Activated CD8-positive, alpha-beta T cell treated with anti-CD3 and anti-CD28 coated beads, Interleukin-2, amount 10 ng/mL, durations not matched to agents 7 days and 5 days (primary cell): ENCODE measurements around the gene CORO6. TPM values are rescaled to one million over a fixed set of nuclear protein-coding genes. Genes with fewer than 3 reads are reported as not detected.

Experiments used
- ATAC-seq: fragments of 150-1000 bp; cut with Tn5 transposase; one replicate; pipeline ENCODE4 v1.10.0; 2021; ENCODE audit warnings: moderate library complexity
- CTCF ChIA-PET: fragments of 350-600 bp; sonication (Branson Sonifier 250); formaldehyde crosslinking; loops from one replicate; lab custom pipeline; 2021; ENCODE audit warnings: antibody characterized with exemption; lab: Charles Lee
- POLR2A ChIA-PET: fragments of 350-600 bp; sonication (Branson Sonifier 250); formaldehyde crosslinking; loops from one replicate; lab custom pipeline; 2021; ENCODE audit warnings: antibody characterized with exemption; lab: Charles Lee
- DNase-seq: peaks from one replicate; pipeline ENCODE4 v3.0.0-alpha.2; 2020
- H3K27ac Mint-ChIP-seq: one replicate; pipeline ENCODE4 v1.8.0; 2021; ENCODE audit warnings: mild to moderate bottlenecking, mixed read lengths
- H3K27me3 Mint-ChIP-seq: one replicate; pipeline ENCODE4 v1.8.0; 2021; ENCODE audit warnings: low read depth, mixed read lengths
- H3K36me3 Mint-ChIP-seq: one replicate; pipeline ENCODE4 v1.8.0; 2021; ENCODE audit warnings: low read depth, mixed read lengths
- H3K4me1 Mint-ChIP-seq: one replicate; pipeline ENCODE4 v1.8.0; 2021; ENCODE audit warnings: low read depth, mixed read lengths
- H3K4me3 Mint-ChIP-seq: one replicate; pipeline ENCODE4 v1.8.0; 2021; ENCODE audit warnings: mild to moderate bottlenecking, mixed read lengths
- H3K9me3 Mint-ChIP-seq: one replicate; pipeline ENCODE4 v1.8.0; 2022; ENCODE audit warnings: mixed read lengths; ENCODE audit not compliant: insufficient read depth
- total RNA-seq, 2 experiments: library from RNA; stranded (reverse); gene quantifications; one replicate each; pipeline ENCODE4 v1.2.3, GENCODE V29; 2021

The CORO6 gene
- total RNA-seq, 2 experiments from 2014 or later: 6.2 to 6.3 TPM

DNA sequence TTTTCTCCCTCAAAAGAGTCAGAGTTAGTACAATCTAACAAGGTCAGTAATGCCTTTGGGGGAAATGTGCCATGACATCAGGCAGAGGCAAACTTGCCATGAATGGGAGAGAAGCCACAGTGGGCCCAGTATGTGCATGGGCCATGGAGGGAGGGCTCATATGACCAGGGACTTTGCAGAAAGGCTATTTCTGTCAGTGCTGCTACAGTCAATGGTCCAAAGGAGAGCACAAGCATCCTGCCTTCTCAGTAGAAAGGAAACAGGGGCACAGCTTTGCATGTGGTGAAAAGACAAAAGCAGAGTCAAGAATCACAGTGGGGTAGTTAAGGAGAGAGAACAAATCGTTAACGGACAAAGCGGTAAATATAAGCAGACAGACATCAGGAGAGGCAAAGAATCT, 11.2 kb upstream of the CORO6 start:
- H3K9me3 Mint-ChIP-seq: no peaks in the 10 kb centered on the region
- no peak overlapping the region for H3K4me3 Mint-ChIP-seq
- ATAC-seq (peak; percentile 23), DNase-seq (no peak)
- peaks cover 69% of the 10 kb centered on the region for H3K36me3 Mint-ChIP-seq
- ChIA-PET CTCF (interaction anchor here (1.2 to 3.3 kb wide), 3 partner anchors 16 to 145 kb away, joined by 3 to 19 read pairs (median 3); no protein-coding TSS in a partner anchor), POLR2A (no interaction called here)
- H3K27me3 Mint-ChIP-seq: no peaks in the 10 kb centered on the region
- peaks cover 30% of the 10 kb centered on the region for H3K4me1 Mint-ChIP-seq
- H3K27ac Mint-ChIP-seq: peak overlapping the region; percentile 67

DNA sequence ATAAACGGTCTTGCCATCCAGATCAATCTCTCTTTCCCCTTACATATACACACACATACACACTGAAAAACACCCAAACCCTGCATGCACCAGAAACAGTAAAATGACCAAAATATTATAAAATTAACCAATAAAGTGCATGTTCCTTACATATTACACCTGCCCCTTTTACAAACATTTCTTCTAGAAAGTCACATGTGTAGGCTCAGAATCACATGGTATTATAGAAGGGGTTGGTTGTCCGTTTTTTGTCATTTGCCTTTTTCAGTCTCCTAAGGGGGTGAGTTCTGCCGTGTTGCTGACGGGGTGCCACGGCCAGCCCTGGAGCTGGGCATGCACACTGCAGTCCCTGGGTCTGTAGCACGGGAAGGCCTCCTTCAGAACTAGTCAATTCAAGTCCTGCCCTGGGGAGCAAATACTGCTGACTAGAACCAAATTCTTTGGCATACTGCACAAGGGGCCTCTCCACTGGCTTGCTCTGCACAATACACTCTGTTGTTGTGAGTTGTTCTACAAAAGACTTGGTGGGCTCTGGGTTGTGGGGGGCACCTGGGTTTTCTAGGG, 8.0 kb upstream of the CORO6 start:
- DNase-seq (no peak), ATAC-seq (no peak)
- H3K4me1 Mint-ChIP-seq: peaks cover 38% of the 10 kb centered on the region
- POLR2A ChIA-PET: no interaction called here
- H3K36me3 Mint-ChIP-seq: peaks cover 76% of the 10 kb centered on the region
- no peak overlapping the region for H3K27ac Mint-ChIP-seq
- CTCF ChIA-PET: no interaction called here
- no peak overlapping the region for H3K4me3 Mint-ChIP-seq
- H3K9me3 Mint-ChIP-seq: no peaks in the 10 kb centered on the region
- no peaks in the 10 kb centered on the region for H3K27me3 Mint-ChIP-seq

DNA sequence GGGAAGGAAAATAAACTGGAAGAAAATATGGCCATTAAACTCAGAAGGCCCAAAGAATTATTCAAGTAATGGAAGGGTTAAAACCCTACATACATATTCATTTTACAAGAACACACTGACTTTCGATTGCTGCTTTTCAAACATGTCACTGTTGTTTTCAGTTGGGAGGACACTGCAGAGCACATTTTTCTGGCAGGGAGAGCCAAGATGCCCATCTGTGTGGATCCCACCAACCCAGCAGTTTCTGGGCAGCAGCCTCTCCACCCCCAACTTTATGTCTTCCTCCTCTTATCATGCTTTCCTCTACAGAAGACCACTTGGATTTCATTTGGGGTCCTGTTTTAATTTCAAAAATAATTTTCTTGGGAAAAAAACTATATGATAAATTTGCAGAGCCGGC, 7.1 kb upstream of the CORO6 start:
- Mint-ChIP-seq H3K9me3 (no peaks in the 10 kb centered on the region), H3K4me3 (no peak overlapping the region), H3K36me3 (peaks cover 75% of the 10 kb centered on the region), H3K27ac (no peak overlapping the region), H3K27me3 (no peaks in the 10 kb centered on the region), H3K4me1 (peaks cover 45% of the 10 kb centered on the region)
- POLR2A ChIA-PET: interaction anchor here (0.8 kb wide), 1 partner anchor 10 kb away, joined by 3 read pairs; no protein-coding TSS in a partner anchor
- DNase-seq (no peak), ATAC-seq (no peak)
- CTCF ChIA-PET: interaction anchor here (0.6 kb wide), 1 partner anchor 94 kb away, joined by 3 read pairs; no protein-coding TSS in a partner anchor

DNA sequence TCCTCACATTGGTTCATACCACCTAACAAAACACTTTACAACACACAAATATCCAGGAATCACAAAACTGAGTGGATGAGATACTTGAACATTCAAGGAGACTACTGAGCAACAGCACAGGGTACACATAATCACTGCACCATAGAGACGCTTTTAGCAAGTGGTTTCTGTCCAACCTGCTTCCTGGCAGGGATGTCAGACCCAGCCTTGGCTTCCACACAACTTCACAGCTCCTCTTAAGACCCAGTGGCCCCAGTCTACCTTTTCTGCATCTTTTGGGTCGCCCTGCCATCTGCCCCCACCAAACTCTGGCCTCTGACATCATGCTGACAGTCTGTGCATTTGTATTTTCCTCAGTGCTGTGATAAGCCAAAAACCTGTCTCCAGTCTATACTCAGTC, 5.9 kb upstream of the CORO6 start:
- H3K4me3 Mint-ChIP-seq: no peak overlapping the region
- no peaks in the 10 kb centered on the region for H3K27me3 Mint-ChIP-seq
- H3K9me3 Mint-ChIP-seq: no peaks in the 10 kb centered on the region
- ChIA-PET POLR2A (interaction anchor here (0.8 kb wide), 1 partner anchor 12 kb away, joined by 3 read pairs; no protein-coding TSS in a partner anchor), CTCF (interaction anchor here (2.5 to 5.4 kb wide), 2 partner anchors 10 to 12 kb away, joined by 12 to 41 read pairs; no protein-coding TSS in a partner anchor)
- no peak overlapping the region for H3K27ac Mint-ChIP-seq
- DNase-seq: no peak
- peaks cover 47% of the 10 kb centered on the region for H3K4me1 Mint-ChIP-seq
- peaks cover 67% of the 10 kb centered on the region for H3K36me3 Mint-ChIP-seq
- no peak for ATAC-seq

DNA sequence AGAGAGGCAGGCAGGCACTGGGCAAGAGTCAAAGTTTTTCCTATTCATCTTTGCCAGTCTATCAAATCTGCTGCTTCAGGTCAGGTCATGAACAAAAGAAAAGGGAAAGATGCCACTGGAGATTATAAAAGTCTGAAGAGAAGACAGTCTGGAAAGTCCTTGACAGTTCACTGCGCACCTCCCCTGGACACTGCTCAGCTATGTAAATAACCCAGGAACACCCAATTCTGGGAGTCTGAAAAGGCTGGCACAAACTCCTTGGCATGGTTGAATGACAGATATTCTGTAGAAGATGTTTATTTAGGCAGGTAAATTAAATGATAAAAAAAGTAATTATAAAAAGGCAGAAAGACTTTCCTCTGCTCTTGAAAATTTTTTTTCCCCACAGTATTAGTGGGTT, 5.2 kb upstream of the CORO6 start:
- no peak overlapping the region for H3K27ac Mint-ChIP-seq
- H3K36me3 Mint-ChIP-seq: peaks cover 64% of the 10 kb centered on the region
- no peak overlapping the region for H3K4me3 Mint-ChIP-seq
- DNase-seq (no peak), ATAC-seq (no peak)
- ChIA-PET POLR2A (interaction anchor here (0.7 to 1.0 kb wide), 2 partner anchors 10 to 302 kb away, joined by 3 to 4 read pairs; partner anchors contain the start of gene SSH2), CTCF (interaction anchor here (2.5 to 5.4 kb wide), 2 partner anchors 11 kb away, joined by 12 to 41 read pairs; no protein-coding TSS in a partner anchor)
- H3K27me3 Mint-ChIP-seq: no peaks in the 10 kb centered on the region
- no peaks in the 10 kb centered on the region for H3K9me3 Mint-ChIP-seq
- H3K4me1 Mint-ChIP-seq: peaks cover 50% of the 10 kb centered on the region

DNA sequence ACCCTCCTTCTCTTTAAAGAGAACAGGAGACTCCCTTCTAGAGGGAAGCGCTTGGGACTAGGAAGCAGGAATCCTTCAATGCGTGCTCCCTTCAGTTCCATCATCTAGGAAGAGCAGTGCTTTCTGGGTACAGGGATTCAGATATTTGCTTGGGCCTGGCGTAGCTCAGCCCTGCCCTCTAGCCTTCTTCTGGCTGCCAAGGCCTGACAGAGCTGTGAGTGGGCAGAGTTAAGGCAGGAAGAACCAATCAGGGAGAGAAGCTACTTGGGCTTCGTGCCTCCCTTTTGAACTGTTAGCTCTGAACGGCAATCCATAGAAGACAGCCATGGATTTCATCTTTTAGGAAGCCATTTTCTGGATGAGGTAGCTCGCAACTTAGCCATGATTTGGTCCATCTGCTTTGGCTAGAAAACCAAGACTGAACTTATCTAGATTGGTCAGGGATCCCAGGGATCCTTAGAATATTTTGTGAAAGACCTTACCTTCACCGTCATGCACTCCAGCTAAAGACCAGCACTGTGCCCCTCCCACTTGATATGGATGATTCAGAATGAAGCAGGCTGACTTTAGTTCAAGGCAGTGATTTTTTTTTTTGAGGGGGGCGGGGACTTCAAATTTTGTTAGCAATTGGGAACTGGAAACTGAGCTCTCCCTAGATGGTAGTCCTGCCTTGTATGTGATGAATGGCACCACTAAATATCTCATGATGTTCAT, 2.5 kb upstream of the CORO6 start:
- CTCF ChIA-PET: interaction anchor here (0.5 to 5.4 kb wide), 11 partner anchors 8 to 479 kb away, joined by 3 to 41 read pairs (median 4); no protein-coding TSS in a partner anchor
- no peak overlapping the region for H3K27ac Mint-ChIP-seq
- peaks cover 3% of the 10 kb centered on the region for H3K27me3 Mint-ChIP-seq
- peaks cover 38% of the 10 kb centered on the region for H3K36me3 Mint-ChIP-seq
- DNase-seq: no peak
- H3K9me3 Mint-ChIP-seq: no peaks in the 10 kb centered on the region
- ATAC-seq: no peak
- POLR2A ChIA-PET: interaction anchor here (0.6 to 1.1 kb wide), 4 partner anchors 8 to 22 kb away, joined by 3 to 4 read pairs (median 3); no protein-coding TSS in a partner anchor
- peaks cover 62% of the 10 kb centered on the region for H3K4me1 Mint-ChIP-seq
- no peak overlapping the region for H3K4me3 Mint-ChIP-seq

DNA sequence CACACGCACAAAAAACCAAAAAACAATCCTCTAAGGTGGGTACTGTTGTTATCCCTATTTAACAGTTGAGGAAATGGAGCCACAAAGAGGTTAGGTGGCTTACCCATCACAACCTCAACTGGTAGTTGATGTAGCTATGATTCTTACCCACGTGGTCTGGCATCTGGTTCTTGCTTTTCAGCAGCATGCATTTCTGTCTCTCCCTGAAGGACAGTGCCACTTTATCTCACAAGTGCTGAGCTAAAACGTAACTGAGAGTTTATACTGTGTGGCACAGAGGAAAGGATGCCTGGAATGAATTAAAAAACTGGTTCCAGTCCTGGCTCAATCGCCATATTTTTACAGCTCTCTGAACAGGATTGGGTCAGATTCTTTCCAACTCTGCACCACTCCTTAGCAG, 1.9 kb upstream of the CORO6 start:
- ChIA-PET POLR2A (interaction anchor here (0.6 to 1.1 kb wide), 4 partner anchors 8 to 23 kb away, joined by 3 to 4 read pairs (median 3); no protein-coding TSS in a partner anchor), CTCF (interaction anchor here (0.5 to 5.4 kb wide), 11 partner anchors 8 to 480 kb away, joined by 3 to 41 read pairs (median 4); no protein-coding TSS in a partner anchor)
- H3K4me3 Mint-ChIP-seq: no peak overlapping the region
- H3K9me3 Mint-ChIP-seq: no peaks in the 10 kb centered on the region
- peaks cover 32% of the 10 kb centered on the region for H3K36me3 Mint-ChIP-seq
- peak; percentile 11 for ATAC-seq
- peak; percentile 63 for DNase-seq
- peak overlapping the region; percentile 12 for H3K27ac Mint-ChIP-seq
- H3K27me3 Mint-ChIP-seq: peaks cover 3% of the 10 kb centered on the region
- peaks cover 59% of the 10 kb centered on the region for H3K4me1 Mint-ChIP-seq

DNA sequence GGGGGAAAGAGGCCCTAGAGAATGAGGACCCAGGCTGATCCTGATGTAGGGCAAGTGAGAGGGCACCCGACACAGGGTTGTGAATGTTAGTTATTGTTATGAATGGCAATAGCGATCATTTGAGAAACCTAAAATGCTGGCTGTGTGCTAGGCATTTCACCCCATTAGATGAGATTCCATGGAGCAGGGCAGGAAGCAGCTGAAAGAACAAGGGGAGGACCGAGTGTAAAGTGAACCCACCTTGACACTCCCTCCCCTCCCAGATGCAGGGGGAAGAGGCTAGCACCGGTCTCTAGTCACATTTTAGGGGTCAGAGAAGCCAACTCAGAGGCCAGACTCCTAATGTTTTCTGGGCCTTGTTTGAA, 553 bp upstream of the CORO6 start:
- H3K9me3 Mint-ChIP-seq: no peaks in the 10 kb centered on the region
- ATAC-seq: no peak
- H3K27ac Mint-ChIP-seq: no peak overlapping the region
- peak overlapping the region; percentile 78 for H3K4me3 Mint-ChIP-seq
- H3K36me3 Mint-ChIP-seq: peaks cover 21% of the 10 kb centered on the region
- POLR2A ChIA-PET: interaction anchor here (0.6 to 1.4 kb wide), 2 partner anchors 35 to 251 kb away, joined by 3 read pairs; no protein-coding TSS in a partner anchor
- DNase-seq: no peak
- CTCF ChIA-PET: interaction anchor here (1.1 to 3.9 kb wide), 4 partner anchors 9 to 253 kb away, joined by 4 to 19 read pairs (median 6); no protein-coding TSS in a partner anchor
- H3K4me1 Mint-ChIP-seq: peaks cover 56% of the 10 kb centered on the region
- peaks cover 3% of the 10 kb centered on the region for H3K27me3 Mint-ChIP-seq

DNA sequence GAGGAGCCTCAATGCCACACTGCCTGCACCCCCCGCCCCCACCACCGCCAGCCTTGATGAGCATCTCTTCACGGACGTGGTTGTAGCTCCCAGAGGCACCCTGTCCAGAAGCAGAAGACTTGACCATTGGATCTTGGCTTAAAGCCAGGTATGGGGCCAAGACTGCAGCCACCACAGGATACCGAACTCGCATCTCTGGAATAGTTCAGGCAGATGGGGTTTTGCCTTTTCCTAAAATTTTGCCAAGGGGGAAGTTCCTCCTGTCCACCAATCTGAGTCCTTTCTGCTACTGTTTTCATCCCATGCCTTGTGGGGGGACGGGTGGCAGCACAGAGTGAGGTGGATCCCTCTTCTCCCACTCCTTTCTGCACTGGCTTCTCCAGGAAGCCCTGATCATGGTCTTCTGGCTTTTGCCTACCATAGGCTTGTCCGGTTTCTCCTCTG, 939 bp downstream of the CORO6 start:
- ATAC-seq: no peak
- H3K4me1 Mint-ChIP-seq: peaks cover 68% of the 10 kb centered on the region
- ChIA-PET POLR2A (no interaction called here), CTCF (interaction anchor here (0.9 to 3.9 kb wide), 4 partner anchors 8 to 309 kb away, joined by 3 to 19 read pairs (median 6); no protein-coding TSS in a partner anchor)
- peak overlapping the region; percentile 78 for H3K4me3 Mint-ChIP-seq
- no peaks in the 10 kb centered on the region for H3K9me3 Mint-ChIP-seq
- DNase-seq: no peak
- H3K27ac Mint-ChIP-seq: no peak overlapping the region
- peaks cover 3% of the 10 kb centered on the region for H3K27me3 Mint-ChIP-seq
- H3K36me3 Mint-ChIP-seq: peaks cover 16% of the 10 kb centered on the region

DNA sequence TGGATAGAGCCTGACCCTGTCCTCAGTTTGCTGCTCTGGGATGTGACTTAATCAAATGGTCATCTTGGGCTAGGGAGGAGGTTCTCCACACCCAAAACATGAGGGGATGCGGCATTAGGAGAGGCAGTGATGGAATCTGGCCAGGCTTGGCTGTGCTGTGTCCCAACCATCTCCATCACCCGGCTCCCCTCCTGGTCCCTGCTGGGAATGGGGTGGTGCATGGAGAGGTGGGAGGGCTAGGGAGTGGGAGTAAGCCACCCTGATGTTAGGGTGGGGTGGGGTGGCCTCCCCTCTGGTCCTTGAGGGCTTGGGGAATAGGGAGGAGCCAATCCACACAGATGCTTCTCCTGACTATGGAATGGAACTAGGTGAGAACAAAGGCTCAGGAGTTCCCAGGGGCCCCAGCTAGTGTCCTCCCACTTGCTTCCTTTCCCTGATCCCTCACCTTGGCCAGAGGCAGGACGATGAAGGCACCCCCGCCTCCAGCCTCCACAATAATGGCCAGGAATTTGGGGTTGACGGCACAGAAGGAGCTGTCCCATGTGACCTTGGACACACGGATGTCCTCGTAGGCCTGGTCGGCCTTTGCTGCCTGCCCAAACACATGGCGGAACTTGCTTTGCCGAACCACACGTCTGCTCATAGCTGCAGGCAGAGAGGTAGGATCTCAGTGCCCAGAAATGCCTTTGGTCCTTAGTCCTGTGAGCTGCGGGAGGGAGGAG, 1.8 kb downstream of the CORO6 start:
- Mint-ChIP-seq H3K27me3 (peaks cover 3% of the 10 kb centered on the region), H3K27ac (no peak overlapping the region), H3K9me3 (no peaks in the 10 kb centered on the region), H3K4me3 (peak overlapping the region; percentile 15), H3K4me1 (peaks cover 76% of the 10 kb centered on the region), H3K36me3 (peaks cover 10% of the 10 kb centered on the region)
- CTCF ChIA-PET: interaction anchor here (0.9 to 3.9 kb wide), 4 partner anchors 18 to 310 kb away, joined by 3 to 19 read pairs (median 4); no protein-coding TSS in a partner anchor
- POLR2A ChIA-PET: interaction anchor here (0.6 to 0.9 kb wide), 2 partner anchors 52 to 750 kb away, joined by 3 to 4 read pairs; no protein-coding TSS in a partner anchor
- ATAC-seq: no peak
- DNase-seq: no peak

DNA sequence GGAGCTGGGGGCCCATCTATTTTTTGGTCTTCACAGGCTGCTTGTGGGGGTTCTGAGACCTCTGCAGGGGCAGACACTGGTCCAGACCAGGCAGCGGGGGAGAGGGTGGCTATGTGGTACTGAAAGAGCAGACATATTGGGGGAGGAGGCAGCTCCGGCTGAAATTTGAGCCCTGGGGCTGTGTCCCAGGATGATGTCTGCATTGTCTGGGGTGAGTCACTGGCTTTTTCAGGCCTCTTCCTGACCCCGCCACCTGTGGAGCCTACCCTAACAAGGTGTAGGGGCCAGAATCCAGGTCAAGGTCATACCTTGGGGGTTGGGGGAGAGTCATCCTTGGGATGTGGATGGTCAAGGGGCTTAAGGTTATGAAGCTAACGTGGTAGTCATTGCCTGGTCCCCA, 2.4 kb downstream of the CORO6 start:
- DNase-seq: no peak
- ATAC-seq: no peak
- H3K4me3 Mint-ChIP-seq: no peak overlapping the region
- H3K27ac Mint-ChIP-seq: no peak overlapping the region
- H3K9me3 Mint-ChIP-seq: no peaks in the 10 kb centered on the region
- peaks cover 3% of the 10 kb centered on the region for H3K27me3 Mint-ChIP-seq
- H3K36me3 Mint-ChIP-seq: peaks cover 3% of the 10 kb centered on the region
- H3K4me1 Mint-ChIP-seq: peaks cover 74% of the 10 kb centered on the region
- POLR2A ChIA-PET: interaction anchor here (0.9 kb wide), 2 partner anchors 9 to 51 kb away, joined by 3 read pairs; no protein-coding TSS in a partner anchor
- CTCF ChIA-PET: interaction anchor here (1.5 to 7.7 kb wide), 3 partner anchors 19 to 159 kb away, joined by 6 to 99 read pairs (median 19); partner anchors contain the start of genes ABHD15 and TP53I13
